GM18907 (cell line): Measurements from ENCODE around the gene CNTRL.

Source experiments
- ATAC-seq: cut with Tn5 transposase; IDR thresholded peaks from one replicate; pipeline ENCODE4 v1.9.1; 2021; ENCODE audit warnings: mild to moderate bottlenecking, moderate library complexity; ENCODE audit not compliant: unreplicated experiment

Gene CNTRL

GRCh38 chr9:121226175-121226574 is 151.4 kb downstream of the CNTRL start:
- ATAC-seq, result no peak
